ENCODE results near the gene C6orf15.
A peak's percentile ranks its signal among the peaks of the same experiment; 100 is the strongest.

Gene C6orf15

DNA sequence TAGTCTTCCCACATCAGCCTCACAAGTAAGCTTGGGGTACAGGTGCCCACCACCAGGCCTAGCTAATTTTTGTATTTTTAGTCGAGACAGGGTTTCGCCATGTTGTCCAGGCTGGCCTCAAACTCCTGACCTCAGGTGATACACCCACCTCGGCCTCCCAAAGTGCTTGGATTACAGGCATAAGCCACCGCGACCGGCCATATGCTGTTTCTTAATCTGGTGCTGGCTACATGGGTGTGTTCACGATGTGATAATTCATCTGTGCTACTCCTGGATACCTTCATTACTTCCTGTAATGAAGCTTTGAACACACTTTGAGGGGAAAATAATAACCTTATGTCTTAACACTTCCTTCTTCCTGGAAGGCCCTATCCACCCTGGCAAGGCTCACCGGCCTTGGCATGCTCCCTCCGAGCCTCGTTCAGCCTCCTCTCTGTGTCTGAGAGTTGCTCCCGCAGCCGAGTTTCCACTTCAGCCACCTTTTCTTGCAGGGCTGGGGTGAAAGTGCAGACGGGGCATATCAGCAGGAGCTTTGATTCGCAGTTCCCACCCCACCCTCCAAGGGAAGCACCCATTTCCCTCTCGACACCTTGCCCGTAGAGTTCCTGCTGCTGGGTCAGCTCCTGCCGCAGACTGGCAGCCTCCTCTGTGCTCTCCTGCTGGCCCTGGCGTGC is 32.1 kb upstream of the C6orf15 start:
- TF ChIP-seq, protein P1, sequence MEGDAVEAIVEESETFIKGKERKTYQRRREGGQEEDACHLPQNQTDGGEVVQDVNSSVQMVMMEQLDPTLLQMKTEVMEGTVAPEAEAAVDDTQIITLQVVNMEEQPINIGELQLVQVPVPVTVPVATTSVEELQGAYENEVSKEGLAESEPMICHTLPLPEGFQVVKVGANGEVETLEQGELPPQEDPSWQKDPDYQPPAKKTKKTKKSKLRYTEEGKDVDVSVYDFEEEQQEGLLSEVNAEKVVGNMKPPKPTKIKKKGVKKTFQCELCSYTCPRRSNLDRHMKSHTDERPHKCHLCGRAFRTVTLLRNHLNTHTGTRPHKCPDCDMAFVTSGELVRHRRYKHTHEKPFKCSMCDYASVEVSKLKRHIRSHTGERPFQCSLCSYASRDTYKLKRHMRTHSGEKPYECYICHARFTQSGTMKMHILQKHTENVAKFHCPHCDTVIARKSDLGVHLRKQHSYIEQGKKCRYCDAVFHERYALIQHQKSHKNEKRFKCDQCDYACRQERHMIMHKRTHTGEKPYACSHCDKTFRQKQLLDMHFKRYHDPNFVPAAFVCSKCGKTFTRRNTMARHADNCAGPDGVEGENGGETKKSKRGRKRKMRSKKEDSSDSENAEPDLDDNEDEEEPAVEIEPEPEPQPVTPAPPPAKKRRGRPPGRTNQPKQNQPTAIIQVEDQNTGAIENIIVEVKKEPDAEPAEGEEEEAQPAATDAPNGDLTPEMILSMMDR (conservative IDR thresholded peaks at IDR 0.05; ENCODE audit: low read depth): no peak
- CTCF ChIA-PET: no interaction called here
- DNase-seq (ENCODE audit: low spot score): no peak
- POLR2A ChIA-PET (ENCODE audit: low non-redundant PET): no interaction called here
- H3K27ac ChIP-seq: peak overlapping the region; percentile 63

DNA sequence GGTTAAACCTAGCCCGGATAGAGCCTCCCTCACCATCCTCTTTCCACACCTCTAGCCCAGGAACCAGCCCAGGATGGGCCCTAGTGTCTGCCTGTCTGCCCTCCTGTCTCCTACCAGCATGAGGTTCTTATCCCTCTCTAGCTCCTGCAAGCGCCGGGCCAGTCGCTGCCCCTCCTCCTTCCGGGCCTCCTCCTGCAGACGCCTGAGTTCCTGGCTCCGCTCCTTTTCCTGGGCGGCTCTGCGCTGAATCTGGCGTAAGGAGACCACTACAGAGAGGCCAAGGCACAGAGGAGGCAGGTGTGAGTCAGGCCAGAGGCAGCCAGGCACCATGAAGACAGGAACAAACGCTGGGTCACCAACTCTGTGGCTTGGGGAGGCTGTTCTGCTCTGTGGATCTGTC is 30.8 kb upstream of the C6orf15 start:
- no peak for DNase-seq (ENCODE audit: low spot score)
- H3K27ac ChIP-seq: peak overlapping the region; percentile 63
- CTCF ChIA-PET: no interaction called here
- TF ChIP-seq, protein P1 (conservative IDR thresholded peaks at IDR 0.05; ENCODE audit: low read depth): no peak
- POLR2A ChIA-PET (ENCODE audit: low non-redundant PET): no interaction called here

DNA sequence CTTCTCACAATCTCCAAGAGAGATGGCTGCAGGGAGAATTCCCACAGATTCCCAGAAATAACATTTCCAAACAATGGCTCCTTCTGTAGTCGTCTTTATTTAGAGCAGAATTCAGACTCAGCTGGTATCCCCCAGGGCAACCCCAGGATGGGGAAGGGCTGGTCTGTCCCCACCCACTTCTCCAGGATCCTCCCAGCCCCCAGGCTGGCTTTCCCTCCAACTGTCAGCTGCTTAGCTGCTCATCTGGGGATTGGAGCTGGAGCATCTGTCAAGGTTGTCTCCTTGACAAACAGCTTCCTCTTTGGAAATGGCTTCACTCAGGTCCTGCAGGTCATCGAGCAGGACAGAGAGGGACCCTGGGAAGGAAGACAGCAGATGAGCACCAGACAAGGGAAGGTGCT is 30.0 kb upstream of the C6orf15 start:
- peak overlapping the region; percentile 63 for H3K27ac ChIP-seq
- TF ChIP-seq, protein P1 (conservative IDR thresholded peaks at IDR 0.05; ENCODE audit: low read depth): no peak
- DNase-seq (ENCODE audit: low spot score): no peak
- POLR2A ChIA-PET (ENCODE audit: low non-redundant PET): no interaction called here
- CTCF ChIA-PET: interaction anchor here (0.6 kb wide), 1 partner anchor 133 kb away, joined by 3 read pairs; no protein-coding TSS in a partner anchor

DNA sequence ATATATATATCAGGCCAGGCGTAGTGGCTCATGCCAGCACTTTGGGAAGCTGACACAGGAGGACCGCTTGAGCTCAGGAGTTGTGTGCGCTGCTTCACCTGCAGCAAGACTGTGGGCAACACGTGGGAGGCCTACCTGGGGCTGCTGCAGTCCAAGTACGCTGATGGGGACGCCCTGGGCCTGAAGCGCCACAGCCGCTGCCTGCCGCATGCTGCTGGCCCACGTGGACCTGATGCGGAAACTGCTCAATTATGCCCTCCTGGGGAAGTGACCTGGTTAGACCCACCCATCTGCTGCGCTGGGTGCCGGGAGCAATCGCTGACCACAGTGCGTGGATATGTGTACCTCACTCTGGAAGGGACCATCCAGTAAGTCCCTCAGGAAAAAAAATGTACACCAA is 28.3 kb upstream of the C6orf15 start:
- TF ChIP-seq, protein P1 (conservative IDR thresholded peaks at IDR 0.05; ENCODE audit: low read depth): no peak
- H3K27ac ChIP-seq: no peak overlapping the region
- ChIA-PET CTCF (interaction anchor here (0.6 kb wide), 1 partner anchor 199 kb away, joined by 4 read pairs; no protein-coding TSS in a partner anchor), POLR2A (ENCODE audit: low non-redundant PET) (interaction anchor here (0.6 kb wide), 1 partner anchor 96 kb away, joined by 4 read pairs; no protein-coding TSS in a partner anchor)
- DNase-seq (ENCODE audit: low spot score): no peak

DNA sequence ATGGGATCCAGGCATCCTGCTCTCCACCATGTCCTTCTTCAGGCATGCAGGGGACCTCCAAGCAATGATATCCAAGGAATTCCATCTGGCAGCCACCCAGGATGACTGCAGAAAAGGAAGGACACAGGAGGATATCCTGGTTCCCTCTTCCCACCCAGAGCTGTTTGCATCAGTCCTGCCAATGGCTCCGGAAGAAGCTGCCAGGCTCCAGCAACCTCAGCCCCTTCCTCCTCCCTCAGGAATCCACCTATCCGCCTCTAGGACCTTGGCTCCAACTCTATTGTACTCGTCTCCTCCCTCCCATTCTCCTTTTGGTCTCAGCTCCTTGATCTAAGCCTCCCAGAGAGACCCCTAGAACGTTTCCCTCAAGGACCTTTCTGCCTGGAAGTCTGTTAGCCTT is 27.2 kb upstream of the C6orf15 start:
- TF ChIP-seq, protein P1 (conservative IDR thresholded peaks at IDR 0.05; ENCODE audit: low read depth): no peak
- no peak for DNase-seq (ENCODE audit: low spot score)
- CTCF ChIA-PET: interaction anchor here (2.8 kb wide), 1 partner anchor 53 kb away, joined by 20 read pairs; no protein-coding TSS in a partner anchor
- peak overlapping the region; percentile 39; the same call in 1 of the 2 replicates for H3K27ac ChIP-seq
- POLR2A ChIA-PET (ENCODE audit: low non-redundant PET): no interaction called here

DNA sequence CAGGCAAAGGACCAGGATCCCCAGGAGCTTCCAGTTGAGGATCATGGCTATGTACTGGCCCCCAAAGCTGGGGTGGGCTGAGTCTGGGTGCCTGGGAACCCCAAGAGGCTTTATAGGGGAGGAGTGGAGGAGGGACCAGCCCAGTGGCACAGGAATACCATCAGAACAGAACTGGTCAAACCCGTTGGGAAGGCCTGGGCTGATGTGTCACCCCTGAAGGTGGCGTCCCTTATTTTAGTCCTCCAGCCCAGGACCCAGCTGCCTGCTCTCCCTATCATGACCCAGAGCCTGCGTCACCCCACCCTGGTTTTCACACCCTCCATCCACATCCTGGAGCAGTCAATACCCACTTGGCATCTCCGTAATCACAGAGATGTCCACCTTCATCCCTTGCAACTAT is 26.6 kb upstream of the C6orf15 start, which contains the start of gene PSORS1C2:
PSORS1C2 (minus strand) TSS at position 85 of the 400 bp plus-strand sequence; CDS start at position 45, 40 bp downstream.
- ChIA-PET POLR2A (ENCODE audit: low non-redundant PET) (no interaction called here), CTCF (interaction anchor here (0.7 to 2.8 kb wide), 4 partner anchors 10 to 228 kb away, joined by 3 to 20 read pairs (median 4); no protein-coding TSS in a partner anchor)
- DNase-seq (ENCODE audit: low spot score): no peak
- peak within 1 kb of the TSS; percentile 39; the same call in 1 of the 2 replicates for H3K27ac ChIP-seq
- TF ChIP-seq, protein P1 (conservative IDR thresholded peaks at IDR 0.05; ENCODE audit: low read depth): no peak

Measured in RWPE1 (cell line).